Peyer's patch (tissue), 4 donors: Measurements from ENCODE around the gene DCST2. TPM values are rescaled to one million over a fixed set of nuclear protein-coding genes. Genes with fewer than 3 reads are reported as not detected.

Source experiments
- DNase-seq, 3 donors: peaks; one replicate each; pipeline ENCODE4 v3.0.0-alpha.2; 2017 to 2019
- H3K27ac ChIP-seq, 4 donors: fragments of 200-600 bp; sonication (generic); one replicate each; pipeline ENCODE4 v1.5.1; 2016 to 2019
- H3K27me3 ChIP-seq, 2 donors: fragments of 200-600 bp; sonication (generic); one replicate each; pipeline ENCODE4 v1.5.1; 2019
- H3K36me3 ChIP-seq, 3 donors: fragments of 200-600 bp; sonication (generic); one replicate each; pipeline ENCODE4 v1.5.1; 2016 to 2019
- H3K4me1 ChIP-seq, 4 donors: fragments of 200-600 bp; sonication (generic); one replicate each; pipeline ENCODE4 v1.5.1; 2016 to 2019
- H3K4me3 ChIP-seq, 4 donors: fragments of 200-600 bp; sonication (generic); 1 replicate in 3 of 4; 2 replicates in 1 of 4; pipeline ENCODE4 v1.5.1; 2016 to 2019; ENCODE audit warnings: mild to moderate bottlenecking in 1 of 4
- H3K9me3 ChIP-seq, 4 donors: fragments of 200-600 bp; sonication (generic); one replicate each; pipeline ENCODE4 v1.5.1; 2016 to 2019; ENCODE audit warnings: mild to moderate bottlenecking in 1 of 4
- CTCF ChIP-seq, 6 experiments: fragments of 450-650 bp in 4 of 6; fragments of 200-600 bp in 2 of 6; sonication (generic) in 1 of 6; IDR thresholded peaks; one replicate each; pipeline ENCODE4 v1.5.1; 2017 to 2019; ENCODE audit warnings: antibody characterized with exemption in 6 of 6, mild to moderate bottlenecking in 3 of 6, moderate library complexity in 1 of 6
- POLR2A ChIP-seq, 2 donors: fragments of 450-650 bp; IDR thresholded peaks; one replicate each; pipeline ENCODE4 v1.5.1; 2017; ENCODE audit warnings: antibody characterized with exemption in 2 of 2, mild to moderate bottlenecking in 2 of 2, moderate library complexity in 2 of 2
- total RNA-seq, 4 donors: library from RNA; depleted of rRNA; stranded (reverse); fragments of >200 nt; gene quantifications; one replicate each; pipeline ENCODE4 v1.1.0, GENCODE V29; 2016

Gene DCST2
- total RNA-seq, 4 donors from 2014 or later, result 1.7 to 12.5 (median 5.3) TPM

GRCh38 chr1:155006601-155007101 lies 26.9 kb downstream of the DCST2 start:
- peaks cover 6 to 60% (median 49%) of the 10 kb centered on the region in 4 donors for H3K4me1 ChIP-seq
- TF ChIP-seq POLR2A (IDR thresholded peaks at IDR 0.05) (no peak), CTCF (IDR thresholded peaks at IDR 0.05) (no peak)
- no peaks in the 10 kb centered on the region for H3K27me3 ChIP-seq
- H3K9me3 ChIP-seq, result no peaks in the 10 kb centered on the region
- H3K36me3 ChIP-seq, result peaks cover 0 to 7% (median 0%) of the 10 kb centered on the region in 3 donors
- H3K4me3 ChIP-seq, result peak overlapping the region in 1 of 4 donors; percentile 9
- DNase-seq, result peak in 2 of 3 donors; percentile 59 to 70
- H3K27ac ChIP-seq, result peak overlapping the region; percentile 94 to 99 (median 96)

GRCh38 chr1:155005076-155006011 lies 28.2 kb downstream of the DCST2 start:
- Histone ChIP-seq H3K4me1 (peaks cover 3 to 47% (median 37%) of the 10 kb centered on the region in 4 donors), H3K27me3 (no peaks in the 10 kb centered on the region), H3K4me3 (peak overlapping the region; percentile 70 to 91 (median 83)), H3K27ac (peak overlapping the region; percentile 94 to 99 (median 96)), H3K9me3 (no peaks in the 10 kb centered on the region), H3K36me3 (peaks cover 0 to 7% (median 0%) of the 10 kb centered on the region in 3 donors)
- no peak for TF ChIP-seq CTCF (IDR thresholded peaks at IDR 0.05)
- TF ChIP-seq POLR2A (IDR thresholded peaks at IDR 0.05), result peak; percentile 33 to 51
- peak; percentile 75 to 87 (median 85) for DNase-seq

- H3K36me3 ChIP-seq, result peaks cover 0 to 7% (median 0%) of the 10 kb centered on the region in 3 donors
- no peaks in the 10 kb centered on the region for H3K9me3 ChIP-seq
- DNase-seq, result no peak
- peak overlapping the region; percentile 70 to 91 (median 83) for H3K4me3 ChIP-seq
- no peaks in the 10 kb centered on the region for H3K27me3 ChIP-seq
- peak overlapping the region; percentile 94 to 99 (median 96) for H3K27ac ChIP-seq
- H3K4me1 ChIP-seq, result peaks cover 3 to 48% (median 35%) of the 10 kb centered on the region in 4 donors
- TF ChIP-seq POLR2A (IDR thresholded peaks at IDR 0.05), result no peak
- no peak for TF ChIP-seq CTCF (IDR thresholded peaks at IDR 0.05)
Observed at GRCh38 chr1:155004352-155005075, 29.1 kb downstream of the DCST2 start.

GRCh38 chr1:155003766-155004351 lies 29.7 kb downstream of the DCST2 start:
- Histone ChIP-seq H3K4me1 (peaks cover 3 to 55% (median 35%) of the 10 kb centered on the region in 4 donors), H3K27ac (peak overlapping the region; percentile 94 to 99 (median 96))

More at GRCh38 chr1:155003766-155004351, 29.7 kb downstream of the DCST2 start:
- DNase-seq, result peak; percentile 54 to 88 (median 86)
- peak overlapping the region; percentile 70 to 91 (median 83) for H3K4me3 ChIP-seq
- peak in 1 of 6 experiments; percentile 3 for TF ChIP-seq CTCF (IDR thresholded peaks at IDR 0.05)
- TF ChIP-seq POLR2A (IDR thresholded peaks at IDR 0.05), result peak in 1 of 2 donors; percentile 63
- no peaks in the 10 kb centered on the region for H3K27me3 ChIP-seq
- H3K9me3 ChIP-seq, result no peaks in the 10 kb centered on the region
- H3K36me3 ChIP-seq, result peaks cover 0 to 2% (median 0%) of the 10 kb centered on the region in 3 donors
